ENCODE data around the gene SLC25A13.

The SLC25A13 gene

DNA sequence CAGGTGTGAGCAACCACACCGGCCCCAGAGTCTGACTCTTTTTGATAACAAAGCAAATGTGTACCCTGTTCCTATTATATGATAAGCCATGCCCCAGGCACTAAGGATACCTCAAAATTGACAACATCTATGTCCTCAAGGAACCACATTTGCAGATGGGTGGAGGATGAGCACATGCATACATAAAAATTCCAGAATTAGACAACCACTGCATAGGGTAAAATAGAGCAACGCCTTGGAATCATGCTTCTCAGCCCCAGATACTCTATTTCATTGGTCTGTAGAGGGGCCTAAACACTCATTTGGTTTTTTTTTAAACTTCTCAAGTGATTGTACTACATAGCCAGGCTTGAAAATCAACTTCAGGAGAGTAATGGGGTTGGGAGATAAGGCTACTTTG, 78.7 kb downstream of the SLC25A13 start:
- H3K4me3 ChIP-seq (ENCODE audit: low read depth, low read length) = no peak overlapping the region
- TF ChIP-seq, protein P1, sequence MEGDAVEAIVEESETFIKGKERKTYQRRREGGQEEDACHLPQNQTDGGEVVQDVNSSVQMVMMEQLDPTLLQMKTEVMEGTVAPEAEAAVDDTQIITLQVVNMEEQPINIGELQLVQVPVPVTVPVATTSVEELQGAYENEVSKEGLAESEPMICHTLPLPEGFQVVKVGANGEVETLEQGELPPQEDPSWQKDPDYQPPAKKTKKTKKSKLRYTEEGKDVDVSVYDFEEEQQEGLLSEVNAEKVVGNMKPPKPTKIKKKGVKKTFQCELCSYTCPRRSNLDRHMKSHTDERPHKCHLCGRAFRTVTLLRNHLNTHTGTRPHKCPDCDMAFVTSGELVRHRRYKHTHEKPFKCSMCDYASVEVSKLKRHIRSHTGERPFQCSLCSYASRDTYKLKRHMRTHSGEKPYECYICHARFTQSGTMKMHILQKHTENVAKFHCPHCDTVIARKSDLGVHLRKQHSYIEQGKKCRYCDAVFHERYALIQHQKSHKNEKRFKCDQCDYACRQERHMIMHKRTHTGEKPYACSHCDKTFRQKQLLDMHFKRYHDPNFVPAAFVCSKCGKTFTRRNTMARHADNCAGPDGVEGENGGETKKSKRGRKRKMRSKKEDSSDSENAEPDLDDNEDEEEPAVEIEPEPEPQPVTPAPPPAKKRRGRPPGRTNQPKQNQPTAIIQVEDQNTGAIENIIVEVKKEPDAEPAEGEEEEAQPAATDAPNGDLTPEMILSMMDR (IDR thresholded peaks at IDR 0.05; ENCODE audit: borderline replicate concordance, insufficient read depth, low read depth, low read length) = no peak

DNA sequence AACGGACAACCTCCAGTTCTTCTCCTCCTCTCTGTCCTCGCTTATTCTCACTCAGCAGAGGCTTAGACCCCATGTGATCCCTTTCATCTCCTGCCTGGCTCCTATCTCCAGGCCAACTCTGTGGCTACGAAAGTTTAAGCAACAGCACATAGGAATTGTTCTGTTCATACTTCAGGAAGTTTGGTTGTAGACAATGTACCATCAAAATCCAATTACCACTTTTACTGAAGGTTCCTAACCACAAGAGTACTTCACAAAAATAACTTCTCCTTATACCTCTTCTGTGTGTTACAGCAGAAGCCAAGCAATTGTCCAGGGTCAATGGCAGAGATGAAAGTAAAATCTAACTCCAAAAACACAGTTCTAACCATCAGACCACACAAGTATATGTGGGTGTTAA, 80.0 kb downstream of the SLC25A13 start:
- TF ChIP-seq, protein P1 (IDR thresholded peaks at IDR 0.05; ENCODE audit: borderline replicate concordance, insufficient read depth, low read depth, low read length) = no peak
- no peak overlapping the region for H3K4me3 ChIP-seq (ENCODE audit: low read depth, low read length)

DNA sequence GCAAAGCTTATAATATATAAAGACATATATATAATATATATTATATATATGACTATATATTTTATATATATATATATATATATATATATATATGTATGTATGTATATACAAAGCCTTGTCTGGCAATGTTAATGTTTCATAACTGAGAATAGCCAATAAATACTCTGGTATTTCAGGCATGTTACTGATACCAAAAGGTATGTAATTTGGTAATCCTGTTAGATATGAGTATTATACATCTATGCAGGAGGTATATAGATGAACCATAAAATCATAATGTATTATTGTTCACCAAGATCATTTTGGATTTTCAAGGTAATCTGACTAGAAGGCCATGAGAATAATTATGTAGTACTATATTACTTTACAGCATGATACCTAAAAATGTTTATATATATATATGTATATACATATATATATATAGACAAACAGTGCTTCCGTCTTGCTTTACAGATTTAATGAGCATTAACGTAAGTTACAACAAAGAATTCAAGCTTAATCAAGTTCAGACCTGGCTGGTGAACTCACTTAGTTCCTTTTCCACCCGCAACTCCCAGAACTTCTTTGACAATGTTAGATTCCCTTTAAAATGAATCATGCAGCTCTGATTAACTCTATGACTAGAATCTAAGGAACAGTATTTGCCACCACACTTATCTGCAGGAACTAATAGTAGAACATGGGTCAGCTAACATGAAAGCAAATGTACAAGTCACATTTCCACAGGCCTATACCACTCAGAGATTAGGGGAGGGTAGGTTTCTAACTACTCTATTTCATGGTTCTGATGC, 82.7 kb downstream of the SLC25A13 start:
- TF ChIP-seq, protein P1 (IDR thresholded peaks at IDR 0.05; ENCODE audit: borderline replicate concordance, insufficient read depth, low read depth, low read length) = no peak
- no peak overlapping the region for H3K4me3 ChIP-seq (ENCODE audit: low read depth, low read length)

DNA sequence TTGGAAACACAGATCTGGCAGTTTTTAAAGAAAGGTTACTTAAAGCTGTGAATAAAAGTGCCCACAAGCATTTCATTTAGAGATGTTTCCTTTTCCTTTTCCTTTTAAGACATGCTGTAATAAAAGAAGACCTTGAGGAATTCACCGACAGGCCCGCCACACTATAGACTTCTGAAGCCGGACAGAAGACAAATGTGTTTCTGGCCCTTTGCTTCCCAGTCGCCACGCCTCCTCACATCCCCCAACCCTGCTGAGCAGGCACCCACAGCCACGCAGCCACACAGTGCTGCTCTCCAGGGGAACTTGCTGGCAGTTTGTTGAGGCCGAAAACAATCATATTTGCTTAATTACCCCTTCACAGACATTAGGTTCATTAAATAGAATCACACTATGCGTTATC, 83.4 kb downstream of the SLC25A13 start:
- TF ChIP-seq, protein P1 (IDR thresholded peaks at IDR 0.05; ENCODE audit: borderline replicate concordance, insufficient read depth, low read depth, low read length) = no peak
- H3K4me3 ChIP-seq (ENCODE audit: low read depth, low read length) = no peak overlapping the region

DNA sequence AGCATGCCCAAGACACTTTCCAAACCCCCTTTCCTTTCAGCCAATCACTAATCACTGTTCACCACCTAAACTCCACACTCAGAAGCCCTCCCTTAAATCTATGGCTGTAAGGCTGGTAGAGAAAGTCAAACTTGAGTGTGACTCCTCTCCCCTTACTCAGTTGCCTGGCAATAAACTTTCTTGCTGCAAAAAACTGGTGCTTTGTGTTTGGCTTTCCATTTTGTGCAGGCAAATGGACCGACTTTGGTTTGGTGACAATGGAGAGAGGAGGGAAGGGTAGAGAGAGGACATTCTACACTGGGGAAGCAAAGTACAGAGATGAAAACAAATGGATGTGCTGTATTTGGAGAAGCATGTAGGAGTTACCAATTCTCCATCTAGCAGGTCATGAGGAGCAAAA, 84.9 kb downstream of the SLC25A13 start:
- TF ChIP-seq, protein P1 (IDR thresholded peaks at IDR 0.05; ENCODE audit: borderline replicate concordance, insufficient read depth, low read depth, low read length) = no peak
- no peak overlapping the region for H3K4me3 ChIP-seq (ENCODE audit: low read depth, low read length)

DNA sequence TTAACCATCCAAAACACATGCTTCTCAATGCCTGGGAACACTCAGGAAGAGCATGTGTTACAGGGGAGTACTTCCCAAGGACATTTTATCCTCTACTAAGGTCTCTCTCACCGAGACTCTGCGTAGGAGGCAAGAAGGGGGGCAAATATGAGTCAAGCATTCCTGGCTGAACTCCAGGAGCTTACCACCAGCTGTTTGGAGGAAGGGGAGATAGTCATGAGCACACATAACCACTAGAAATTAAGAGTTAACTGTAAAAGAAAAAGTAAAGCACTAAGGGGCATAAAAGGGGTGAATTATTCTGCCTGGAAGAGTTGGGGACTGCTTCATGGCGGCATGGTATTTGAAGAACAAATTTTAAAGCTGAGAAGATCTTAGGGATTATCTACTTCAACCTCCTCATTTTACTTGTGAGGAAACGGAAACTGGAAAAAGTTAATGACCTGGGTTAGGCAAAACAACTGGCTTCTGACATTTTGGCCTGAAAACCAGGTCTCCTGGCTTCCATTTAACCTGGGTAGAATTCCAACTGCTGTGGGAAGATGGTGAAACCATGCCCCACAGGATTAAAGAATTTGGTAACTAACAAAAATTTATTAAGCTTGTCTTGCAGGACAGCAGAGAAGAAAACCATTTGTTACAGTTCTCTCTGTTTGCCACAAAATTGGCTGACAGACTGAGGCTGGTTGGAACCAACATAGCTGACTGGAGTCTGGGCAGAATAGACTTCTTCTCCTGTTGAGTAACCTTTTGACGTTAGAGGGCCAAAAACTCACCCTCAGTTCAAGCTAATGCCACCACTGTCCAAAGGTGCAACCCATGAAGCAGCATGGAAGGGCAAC, 85.5 kb downstream of the SLC25A13 start:
- TF ChIP-seq, protein P1 (IDR thresholded peaks at IDR 0.05; ENCODE audit: borderline replicate concordance, insufficient read depth, low read depth, low read length) = no peak
- H3K4me3 ChIP-seq (ENCODE audit: low read depth, low read length) = no peak overlapping the region

Measured in GM12875 (cell line).